Measurements from ENCODE around the gene DIAPH1. TPM values are rescaled to one million over a fixed set of nuclear protein-coding genes. Genes with fewer than 3 reads are reported as not detected.
"Not testable (repeated sequence)": the region's sequence is repeated elsewhere in the genome, so short reads cannot be mapped to it uniquely, and the experiment has no call there.

DIAPH1 gene
- total RNA-seq, 1 donor from 2014 or later: 63.5 TPM

DNA sequence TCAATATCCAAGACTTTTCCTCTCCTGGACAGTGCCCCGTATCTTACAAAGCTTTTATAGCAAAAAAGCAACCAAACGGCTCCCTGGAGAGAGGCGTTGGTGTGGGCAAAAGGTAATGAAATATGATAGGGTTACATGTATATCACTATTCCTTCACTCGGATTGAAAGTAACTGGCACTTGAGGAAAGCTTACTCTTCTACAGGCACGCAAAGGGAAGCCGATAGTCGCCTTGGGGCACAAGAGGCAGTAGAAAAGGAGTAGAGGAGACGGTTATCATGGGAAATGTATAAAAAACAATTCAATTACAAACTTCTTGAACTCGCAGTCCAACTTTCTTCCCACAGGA is 1.1 kb downstream of the DIAPH1 start:
- H3K27me3 Mint-ChIP-seq: no peaks in the 10 kb centered on the region

DNA sequence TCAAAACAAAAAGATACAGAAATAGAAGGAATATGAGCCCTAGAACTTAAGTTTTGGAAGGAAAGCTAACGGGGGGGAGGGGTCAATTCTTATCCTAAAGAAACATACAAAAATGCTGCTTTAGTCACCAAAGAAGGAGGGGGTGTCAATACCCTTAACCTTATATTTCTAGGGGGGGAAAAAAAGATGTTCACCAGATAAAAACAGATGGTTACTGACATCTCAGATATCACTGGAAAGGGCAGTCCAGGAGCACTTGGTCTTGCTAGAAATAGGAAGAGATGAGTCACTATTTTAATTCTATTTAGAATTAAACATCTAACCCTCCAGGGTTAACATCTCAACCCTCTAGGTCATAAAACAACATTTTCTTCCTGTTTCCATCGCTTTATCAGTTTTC is 1.7 kb downstream of the DIAPH1 start:
- Mint-ChIP-seq H3K27ac (peak overlapping the region; percentile 98), H3K27me3 (no peaks in the 10 kb centered on the region), H3K36me3 (ENCODE audit: insufficient read depth) (peaks cover 3% of the 10 kb centered on the region), H3K4me3 (ENCODE audit: low read depth) (peak overlapping the region; percentile 99), H3K4me1 (ENCODE audit: low read depth) (peaks cover 34% of the 10 kb centered on the region), H3K9me3 (ENCODE audit: low read depth) (no peaks in the 10 kb centered on the region)
- DNase-seq (ENCODE audit: low spot score, unreplicated experiment): no peak
- TF ChIP-seq, protein P1, sequence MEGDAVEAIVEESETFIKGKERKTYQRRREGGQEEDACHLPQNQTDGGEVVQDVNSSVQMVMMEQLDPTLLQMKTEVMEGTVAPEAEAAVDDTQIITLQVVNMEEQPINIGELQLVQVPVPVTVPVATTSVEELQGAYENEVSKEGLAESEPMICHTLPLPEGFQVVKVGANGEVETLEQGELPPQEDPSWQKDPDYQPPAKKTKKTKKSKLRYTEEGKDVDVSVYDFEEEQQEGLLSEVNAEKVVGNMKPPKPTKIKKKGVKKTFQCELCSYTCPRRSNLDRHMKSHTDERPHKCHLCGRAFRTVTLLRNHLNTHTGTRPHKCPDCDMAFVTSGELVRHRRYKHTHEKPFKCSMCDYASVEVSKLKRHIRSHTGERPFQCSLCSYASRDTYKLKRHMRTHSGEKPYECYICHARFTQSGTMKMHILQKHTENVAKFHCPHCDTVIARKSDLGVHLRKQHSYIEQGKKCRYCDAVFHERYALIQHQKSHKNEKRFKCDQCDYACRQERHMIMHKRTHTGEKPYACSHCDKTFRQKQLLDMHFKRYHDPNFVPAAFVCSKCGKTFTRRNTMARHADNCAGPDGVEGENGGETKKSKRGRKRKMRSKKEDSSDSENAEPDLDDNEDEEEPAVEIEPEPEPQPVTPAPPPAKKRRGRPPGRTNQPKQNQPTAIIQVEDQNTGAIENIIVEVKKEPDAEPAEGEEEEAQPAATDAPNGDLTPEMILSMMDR (IDR thresholded peaks at IDR 0.05; ENCODE audit: unreplicated experiment): no peak

More for the DNA sequence above, 1.1 kb downstream of the DIAPH1 start:
- peaks cover 34% of the 10 kb centered on the region for H3K4me1 Mint-ChIP-seq (ENCODE audit: low read depth)
- H3K27ac Mint-ChIP-seq: peak overlapping the region; percentile 98
- H3K9me3 Mint-ChIP-seq (ENCODE audit: low read depth): no peaks in the 10 kb centered on the region
- peaks cover 3% of the 10 kb centered on the region for H3K36me3 Mint-ChIP-seq (ENCODE audit: insufficient read depth)
- TF ChIP-seq, protein P1 (IDR thresholded peaks at IDR 0.05; ENCODE audit: unreplicated experiment): no peak
- DNase-seq (ENCODE audit: low spot score, unreplicated experiment): no peak
- peak overlapping the region; percentile 99 for H3K4me3 Mint-ChIP-seq (ENCODE audit: low read depth)

DNA sequence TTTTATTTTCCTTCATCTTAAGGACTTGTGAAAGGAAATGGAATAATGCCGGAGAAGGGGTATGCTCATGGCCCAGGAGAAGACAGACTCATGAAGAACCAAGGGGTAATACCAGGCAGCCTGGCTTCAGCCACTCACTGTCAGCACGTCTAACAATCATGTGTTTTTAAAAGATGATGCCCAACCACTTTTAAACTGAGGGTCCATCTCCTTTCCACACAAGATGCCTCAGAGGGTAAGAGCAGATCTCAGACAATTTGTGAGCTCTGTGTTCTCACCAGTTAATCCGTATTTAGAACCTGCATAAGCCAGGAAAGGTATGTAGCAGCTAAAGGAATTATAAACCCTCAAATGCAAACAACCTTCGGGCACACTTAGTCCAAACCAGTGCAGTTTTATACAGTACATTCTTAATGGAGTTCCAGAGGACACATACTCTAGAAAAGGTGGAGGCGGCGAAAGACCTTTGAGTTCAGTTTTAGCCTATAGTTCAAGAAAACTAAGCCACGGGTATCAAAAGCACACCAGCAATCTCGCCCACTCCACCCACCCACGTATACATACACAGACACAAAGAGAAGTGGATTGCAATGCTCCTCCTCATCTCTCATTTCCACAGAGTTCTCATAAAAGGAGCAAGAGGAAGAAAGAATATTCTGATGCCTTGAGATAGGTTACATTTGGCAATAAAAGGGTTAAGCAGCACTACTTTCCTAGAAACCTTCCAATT is 2.6 kb downstream of the DIAPH1 start:
- Mint-ChIP-seq H3K4me1 (ENCODE audit: low read depth) (peaks cover 34% of the 10 kb centered on the region), H3K9me3 (ENCODE audit: low read depth) (no peaks in the 10 kb centered on the region), H3K36me3 (ENCODE audit: insufficient read depth) (peaks cover 2% of the 10 kb centered on the region), H3K27me3 (no peaks in the 10 kb centered on the region), H3K27ac (peak overlapping the region; percentile 89), H3K4me3 (ENCODE audit: low read depth) (peak overlapping the region; percentile 99)
- TF ChIP-seq, protein P1 (IDR thresholded peaks at IDR 0.05; ENCODE audit: unreplicated experiment): no peak
- no peak for DNase-seq (ENCODE audit: low spot score, unreplicated experiment)

DNA sequence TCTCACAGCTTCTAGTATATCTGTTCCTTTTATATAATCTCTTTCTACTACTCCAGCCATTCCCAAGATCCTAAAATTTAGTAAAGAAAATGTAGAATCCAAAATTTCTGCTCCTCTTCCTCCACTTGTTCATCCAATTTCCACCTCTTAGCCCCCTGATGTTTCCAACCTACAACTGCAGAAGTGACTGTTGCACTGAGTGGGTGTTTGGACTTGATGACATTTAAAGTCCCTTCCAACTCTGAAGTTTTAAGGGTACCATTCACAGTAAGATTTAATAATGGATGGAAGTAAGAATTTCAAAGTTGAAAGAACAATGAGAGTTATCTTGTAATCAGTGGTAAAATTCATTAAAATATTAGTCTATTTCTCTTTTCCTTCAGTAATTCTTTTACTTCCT is 5.5 kb downstream of the DIAPH1 start:
- Mint-ChIP-seq H3K27ac (no peak overlapping the region), H3K9me3 (ENCODE audit: low read depth) (no peaks in the 10 kb centered on the region), H3K4me1 (ENCODE audit: low read depth) (peaks cover 44% of the 10 kb centered on the region), H3K27me3 (no peaks in the 10 kb centered on the region), H3K36me3 (ENCODE audit: insufficient read depth) (peaks cover 2% of the 10 kb centered on the region), H3K4me3 (ENCODE audit: low read depth) (no peak overlapping the region)
- DNase-seq (ENCODE audit: low spot score, unreplicated experiment): no peak
- TF ChIP-seq, protein P1 (IDR thresholded peaks at IDR 0.05; ENCODE audit: unreplicated experiment): no peak

DNA sequence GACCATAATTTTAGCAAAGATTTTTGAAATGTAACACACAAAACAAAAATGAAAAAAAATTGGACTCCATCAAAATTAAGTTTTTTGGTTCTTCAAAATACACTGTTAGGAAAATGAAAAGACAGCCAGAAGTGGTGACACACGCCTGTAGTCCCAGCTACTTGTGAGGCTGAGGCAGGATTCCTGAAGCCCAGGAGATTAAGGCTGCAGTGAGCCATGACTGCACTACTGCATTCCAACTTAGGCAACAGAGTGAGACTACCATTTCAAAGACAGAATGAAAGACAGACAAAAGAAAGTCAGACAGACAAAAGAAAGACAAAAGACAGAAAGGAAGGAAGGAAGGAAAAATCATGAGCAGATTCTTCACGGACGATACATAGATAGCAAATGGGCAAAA is 7.5 kb downstream of the DIAPH1 start:
- peak overlapping the region; percentile 15 for H3K27ac Mint-ChIP-seq
- DNase-seq (ENCODE audit: low spot score, unreplicated experiment): no peak
- no peaks in the 10 kb centered on the region for H3K27me3 Mint-ChIP-seq
- TF ChIP-seq, protein P1 (IDR thresholded peaks at IDR 0.05; ENCODE audit: unreplicated experiment): no peak
- peaks cover 2% of the 10 kb centered on the region for H3K36me3 Mint-ChIP-seq (ENCODE audit: insufficient read depth)
- no peak overlapping the region for H3K4me3 Mint-ChIP-seq (ENCODE audit: low read depth)
- peaks cover 32% of the 10 kb centered on the region for H3K4me1 Mint-ChIP-seq (ENCODE audit: low read depth)
- H3K9me3 Mint-ChIP-seq (ENCODE audit: low read depth): no peaks in the 10 kb centered on the region

DNA sequence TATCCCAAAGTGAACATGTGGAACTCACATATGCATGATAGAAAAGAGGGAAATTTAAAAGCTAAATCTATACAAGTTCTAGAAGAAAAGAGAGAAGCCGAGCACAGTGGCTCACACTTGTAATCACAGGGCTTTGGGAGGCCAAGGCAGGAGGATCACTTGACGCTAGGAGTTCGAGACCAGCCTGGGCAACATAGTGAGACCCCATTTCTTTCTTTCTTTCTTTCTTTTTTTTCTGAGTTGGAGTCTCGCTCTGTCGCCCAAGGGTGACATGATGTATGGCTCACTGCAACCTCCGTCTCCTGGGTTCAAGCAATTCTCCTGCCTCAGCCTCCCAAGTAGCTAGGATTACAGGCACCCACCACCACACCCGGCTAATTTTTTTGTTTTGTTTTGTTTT is 8.9 kb downstream of the DIAPH1 start:
- peaks cover 30% of the 10 kb centered on the region for H3K4me1 Mint-ChIP-seq (ENCODE audit: low read depth)
- H3K4me3 Mint-ChIP-seq (ENCODE audit: low read depth); H3K9me3 Mint-ChIP-seq (ENCODE audit: low read depth); H3K36me3 Mint-ChIP-seq (ENCODE audit: insufficient read depth); DNase-seq (ENCODE audit: low spot score, unreplicated experiment); H3K27me3 Mint-ChIP-seq: not testable (repeated sequence)
- peak overlapping the region; percentile 49 for H3K27ac Mint-ChIP-seq
